Activated effector memory CD4-positive, alpha-beta T cell treated with anti-CD3 and anti-CD28 coated beads, Interleukin-2, amount 50 U/mL, for 16 hours (primary cell): Measurements from ENCODE around the gene PHACTR3.

ENCODE experiments used
- DNase-seq: peaks from one replicate; pipeline ENCODE4 v3.0.0-alpha.2; 2020

The PHACTR3 gene

DNA sequence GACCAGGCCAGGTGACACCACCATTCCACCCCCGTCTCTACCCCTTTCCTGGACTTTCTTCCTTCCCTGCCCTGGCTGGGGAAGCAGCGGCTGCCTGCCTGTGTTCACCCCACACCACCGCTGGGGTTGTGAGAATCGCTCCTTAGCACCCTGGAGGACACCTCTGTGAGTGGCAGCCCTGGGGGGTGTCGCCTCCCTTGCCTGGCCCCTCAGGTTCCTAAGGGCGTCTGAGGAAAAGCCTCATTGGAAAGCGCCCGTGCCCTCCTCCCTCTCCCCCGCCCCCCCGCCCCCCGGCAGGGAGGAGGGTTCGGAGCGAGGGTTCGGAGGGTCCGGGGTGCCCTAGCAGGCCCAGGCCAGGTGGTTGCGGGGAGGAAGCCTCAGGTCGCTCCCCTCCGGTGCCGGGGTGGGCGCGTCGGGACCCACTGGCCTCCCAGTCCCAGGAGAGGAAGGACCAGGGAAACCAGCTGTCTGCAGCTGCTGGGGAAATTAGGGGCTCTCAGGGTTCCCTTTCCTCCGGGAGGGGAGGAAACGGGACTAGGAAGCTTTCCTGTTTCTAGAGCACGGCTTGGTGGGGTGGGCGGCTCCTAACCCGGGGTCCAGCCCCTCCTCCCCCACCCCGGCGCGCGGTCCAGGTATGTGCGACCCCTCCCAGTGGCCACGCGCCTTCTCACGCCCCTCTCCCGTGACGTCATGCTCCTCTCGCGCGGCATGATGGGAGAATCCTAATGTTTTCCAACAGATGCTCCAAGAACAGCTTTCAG is at the start of gene PHACTR3:
Gene PHACTR3, plus strand, starts transcription at position 760 of the 761 bp plus-strand sequence. CDS start 475 bp downstream, outside the sequence.
- no peak for DNase-seq

DNA sequence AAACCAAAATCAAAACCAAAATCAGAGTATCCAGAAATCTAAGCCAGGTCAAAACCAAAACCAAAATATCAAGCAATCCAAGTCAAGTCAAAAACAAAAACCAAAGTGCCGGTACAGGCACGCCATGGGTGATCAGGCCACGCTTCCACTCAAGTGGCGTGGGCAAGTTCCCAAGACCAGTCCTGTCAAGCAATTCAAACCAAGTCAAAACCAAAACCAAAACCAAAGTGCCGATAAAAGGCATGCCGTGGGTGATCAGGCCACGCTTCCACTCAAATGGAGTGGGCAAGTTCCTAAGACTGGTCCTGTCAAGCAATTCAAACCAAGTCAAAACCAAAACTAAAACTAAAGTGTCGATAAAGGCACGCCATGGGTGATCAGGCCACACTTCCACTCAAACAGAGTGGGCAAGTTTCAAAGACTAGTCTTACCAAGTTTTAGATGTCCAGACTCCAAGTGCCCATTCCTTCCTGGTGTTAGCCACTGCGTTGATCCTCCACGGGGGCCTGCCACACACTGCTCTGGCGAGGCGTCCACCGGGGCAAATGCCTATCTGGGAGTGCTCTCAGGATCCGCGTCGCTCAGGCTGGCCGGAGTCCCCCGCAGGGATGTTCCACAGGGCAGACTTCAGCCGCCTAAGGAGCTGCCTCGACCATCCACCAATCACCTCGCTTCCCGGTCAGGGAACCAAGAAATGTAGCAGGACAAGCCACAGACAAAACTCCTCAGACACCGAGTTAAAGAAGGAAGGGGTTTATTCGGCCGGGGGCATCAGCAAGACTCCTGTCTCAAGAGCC is 46.4 kb upstream of the PHACTR3 start:
- peak; percentile 54 for DNase-seq

DNA sequence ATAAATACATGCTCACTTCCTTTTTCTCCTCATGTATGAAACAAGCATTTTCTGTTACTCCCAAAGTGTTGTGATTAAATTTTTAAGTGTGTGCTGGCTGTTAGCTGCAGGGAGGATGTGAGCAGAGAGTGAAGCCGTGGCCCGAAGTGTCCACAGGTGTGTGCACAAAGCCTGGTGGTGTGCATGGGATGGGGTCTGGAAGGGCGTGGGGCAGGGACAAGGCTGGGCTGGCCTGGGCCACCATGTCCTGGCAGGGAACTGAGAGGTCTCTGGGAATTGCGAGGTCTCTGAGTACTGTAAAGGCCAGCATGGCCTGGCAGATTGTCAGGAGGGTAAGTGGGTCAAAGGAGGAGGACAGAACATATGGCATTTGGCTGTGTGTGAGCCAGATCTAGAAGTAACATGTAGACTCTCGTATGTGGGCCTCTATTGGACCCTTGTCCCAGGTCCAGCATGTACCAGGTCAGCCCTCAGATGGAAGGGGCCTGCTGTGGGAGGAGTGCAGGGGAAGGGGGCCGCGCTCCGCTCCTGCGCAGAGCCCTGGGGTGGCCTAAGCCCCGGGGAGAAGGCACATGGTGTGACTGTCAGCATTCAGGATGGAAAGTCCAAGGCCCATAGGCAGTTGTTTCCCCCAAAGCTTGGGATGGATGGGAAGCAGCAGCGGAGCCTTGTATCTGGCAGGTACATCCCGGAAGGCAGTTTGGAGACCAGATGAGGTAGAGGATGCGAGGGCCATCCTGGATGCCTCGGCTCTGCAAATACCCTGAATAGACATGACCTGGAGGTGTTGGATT is 45.1 kb upstream of the PHACTR3 start:
- no peak for DNase-seq

DNA sequence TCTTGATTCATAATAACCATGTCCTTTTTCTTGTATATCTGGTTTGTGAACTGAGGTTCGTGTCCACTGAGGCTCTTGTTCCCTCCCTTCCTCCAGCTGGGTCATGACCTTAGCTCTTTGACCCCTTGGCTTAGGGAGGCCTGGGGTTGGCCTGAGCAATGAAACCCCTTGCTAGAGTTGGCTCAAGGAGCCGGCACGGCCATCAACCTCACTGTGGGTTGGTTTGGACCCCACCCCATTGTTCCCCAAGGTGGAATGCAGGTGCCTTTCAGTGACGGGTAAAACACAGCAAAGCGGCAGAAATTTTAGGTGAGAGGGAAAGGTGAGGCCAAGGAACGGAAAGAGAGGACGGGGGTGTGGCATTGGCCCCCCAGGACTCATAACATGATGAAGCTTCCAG is 44.5 kb upstream of the PHACTR3 start:
- no peak for DNase-seq

DNA sequence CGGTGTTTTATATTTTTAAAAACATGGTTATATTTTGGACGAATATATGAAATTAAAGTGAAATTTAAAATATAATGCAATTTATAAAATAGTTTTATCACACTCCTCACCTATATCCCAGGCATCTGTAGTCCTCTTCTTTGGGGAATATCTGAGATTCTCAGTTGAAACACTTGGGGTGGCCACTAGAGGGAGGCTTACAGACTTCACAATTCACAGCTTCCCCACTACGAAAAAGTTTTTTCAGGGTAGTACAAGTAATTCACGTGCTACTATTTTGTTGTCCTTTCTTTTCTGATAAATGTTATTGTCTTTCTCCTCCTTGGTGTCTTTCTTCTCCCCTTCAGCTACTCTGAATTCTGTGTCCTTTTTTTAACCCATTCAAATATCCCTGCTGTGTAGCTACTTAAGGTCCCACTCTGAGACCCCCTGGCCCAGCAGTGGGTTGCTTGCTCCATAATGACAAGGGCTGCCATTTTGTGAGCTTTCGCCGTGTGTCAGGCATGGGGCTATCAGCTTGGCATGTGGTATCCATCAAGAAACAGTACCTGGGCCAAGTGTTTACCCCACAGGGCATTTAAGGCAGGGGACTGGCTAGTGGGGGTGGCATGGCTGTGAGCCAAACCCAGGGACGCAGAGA is 43.6 kb upstream of the PHACTR3 start:
- DNase-seq, result peak; percentile 58

DNA sequence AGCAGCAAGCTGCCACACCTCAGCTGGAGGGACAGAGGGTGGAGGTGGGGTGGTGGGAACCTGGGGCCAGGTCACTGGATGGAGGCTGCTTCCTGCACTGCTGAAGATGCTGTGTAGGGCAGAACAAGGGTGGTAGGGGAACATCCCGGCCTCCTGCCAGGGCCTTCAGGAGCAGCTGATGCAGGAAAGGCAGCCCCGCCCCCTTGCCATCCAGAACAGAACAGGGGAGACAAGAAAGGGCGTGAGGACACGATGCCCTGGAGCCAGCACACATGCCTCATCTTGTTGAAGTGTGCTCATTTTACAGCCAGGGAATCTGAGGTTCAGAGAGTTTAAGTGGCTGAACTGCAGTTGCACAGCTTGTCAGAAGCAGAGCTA is 43.1 kb upstream of the PHACTR3 start:
- DNase-seq, result no peak

DNA sequence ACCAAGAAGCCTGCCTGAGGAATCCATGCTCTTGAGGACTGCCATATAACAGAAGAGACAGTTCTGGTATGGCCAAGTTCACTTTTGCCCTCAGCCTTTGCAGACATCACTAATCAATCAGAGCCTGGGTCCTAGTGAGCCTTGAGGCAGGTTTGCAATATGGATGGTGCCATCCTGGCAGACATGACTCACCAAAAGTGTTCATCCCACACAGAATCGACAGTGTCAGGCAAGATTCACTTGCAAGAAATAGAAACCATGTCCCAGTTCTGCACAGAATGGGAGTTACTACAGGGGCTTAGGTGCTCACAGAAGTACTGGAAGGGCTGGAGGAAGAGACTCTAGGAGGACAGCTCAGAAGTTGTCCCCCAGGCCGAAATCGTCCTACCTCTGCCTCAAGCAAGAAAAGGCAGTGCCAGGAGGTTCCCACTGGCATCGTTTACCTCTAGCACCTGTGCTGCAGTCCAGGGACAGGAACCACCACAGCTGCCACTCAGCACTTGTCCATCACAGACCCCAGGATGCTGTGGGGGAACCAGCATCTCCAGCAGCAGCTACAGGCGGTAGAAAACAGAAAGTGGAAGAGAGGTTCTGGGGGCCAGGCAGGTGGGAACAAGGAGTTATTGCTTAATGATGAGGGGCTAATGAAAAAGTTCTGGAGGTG is 42.6 kb upstream of the PHACTR3 start:
- no peak for DNase-seq

DNA sequence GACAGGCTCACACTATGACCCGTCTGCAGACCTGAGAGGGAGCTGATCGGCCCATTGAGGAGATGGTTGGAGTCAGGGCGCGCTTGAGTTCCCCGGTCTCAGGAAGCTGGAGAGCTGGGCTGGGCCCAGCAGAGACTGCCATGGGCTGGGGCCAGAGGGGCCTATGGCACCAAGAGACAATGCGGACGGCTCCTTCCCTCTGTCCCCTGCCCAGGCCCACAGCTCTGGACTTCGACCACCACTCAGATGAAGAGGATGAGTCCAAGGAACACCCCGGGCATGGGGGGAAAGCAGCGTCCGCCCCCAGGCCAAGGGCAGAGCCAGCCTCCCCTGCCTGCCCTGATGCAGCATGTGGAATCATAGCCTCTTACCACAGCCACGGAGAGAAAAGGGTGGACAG is 40.2 kb upstream of the PHACTR3 start:
- peak; percentile 42 for DNase-seq

DNA sequence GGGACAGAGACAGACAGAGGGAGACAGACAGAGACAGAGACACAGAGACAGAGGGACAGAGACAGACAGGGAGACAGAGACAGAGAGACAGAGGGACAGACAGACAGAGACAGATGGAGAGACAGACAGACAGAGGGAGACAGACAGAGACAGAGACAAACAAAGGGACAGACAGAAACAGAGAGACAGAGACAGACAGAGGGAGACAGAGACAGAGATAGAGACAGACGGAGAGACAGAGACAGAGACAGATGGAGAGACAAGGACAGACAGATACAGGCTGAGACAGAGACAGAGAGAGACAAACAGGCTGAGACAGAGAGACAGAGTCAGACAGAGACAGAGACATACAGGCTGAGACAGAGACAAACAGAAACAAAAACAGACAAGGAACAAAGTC is 39.4 kb upstream of the PHACTR3 start:
- DNase-seq, result no peak

DNA sequence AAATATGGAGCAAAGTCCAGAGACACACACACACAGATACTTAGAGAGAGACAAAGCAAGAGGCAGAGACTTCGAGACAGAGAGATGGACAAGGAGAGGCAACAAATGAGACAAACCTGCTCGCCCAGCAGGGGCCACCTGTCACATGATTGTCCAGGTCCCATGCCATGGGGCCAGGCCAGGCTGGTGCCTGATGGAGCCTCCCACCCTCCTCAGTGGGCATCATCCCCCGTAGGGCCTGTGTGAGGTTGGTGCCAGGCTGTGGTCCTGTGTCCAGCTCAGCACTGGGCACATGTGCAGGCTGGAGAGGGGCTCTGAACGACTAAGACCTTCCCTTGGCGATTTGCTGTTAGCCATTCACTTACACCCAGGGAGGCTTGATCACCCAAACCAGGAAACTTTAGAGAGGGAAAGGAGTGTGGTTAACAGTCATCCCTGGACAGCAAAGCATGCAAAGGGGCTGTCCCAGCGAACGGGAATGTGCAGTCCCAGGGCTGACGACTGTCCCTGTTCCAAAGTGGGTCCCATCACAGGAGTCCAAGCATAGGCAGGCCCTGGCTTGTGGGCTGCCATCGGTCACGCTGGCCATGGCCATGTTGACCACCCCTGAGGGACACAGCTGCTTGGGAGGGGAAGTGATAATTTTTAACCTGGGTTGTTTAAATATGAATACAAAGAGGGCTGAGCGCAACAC is 38.4 kb upstream of the PHACTR3 start:
- peak; percentile 60 for DNase-seq

DNA sequence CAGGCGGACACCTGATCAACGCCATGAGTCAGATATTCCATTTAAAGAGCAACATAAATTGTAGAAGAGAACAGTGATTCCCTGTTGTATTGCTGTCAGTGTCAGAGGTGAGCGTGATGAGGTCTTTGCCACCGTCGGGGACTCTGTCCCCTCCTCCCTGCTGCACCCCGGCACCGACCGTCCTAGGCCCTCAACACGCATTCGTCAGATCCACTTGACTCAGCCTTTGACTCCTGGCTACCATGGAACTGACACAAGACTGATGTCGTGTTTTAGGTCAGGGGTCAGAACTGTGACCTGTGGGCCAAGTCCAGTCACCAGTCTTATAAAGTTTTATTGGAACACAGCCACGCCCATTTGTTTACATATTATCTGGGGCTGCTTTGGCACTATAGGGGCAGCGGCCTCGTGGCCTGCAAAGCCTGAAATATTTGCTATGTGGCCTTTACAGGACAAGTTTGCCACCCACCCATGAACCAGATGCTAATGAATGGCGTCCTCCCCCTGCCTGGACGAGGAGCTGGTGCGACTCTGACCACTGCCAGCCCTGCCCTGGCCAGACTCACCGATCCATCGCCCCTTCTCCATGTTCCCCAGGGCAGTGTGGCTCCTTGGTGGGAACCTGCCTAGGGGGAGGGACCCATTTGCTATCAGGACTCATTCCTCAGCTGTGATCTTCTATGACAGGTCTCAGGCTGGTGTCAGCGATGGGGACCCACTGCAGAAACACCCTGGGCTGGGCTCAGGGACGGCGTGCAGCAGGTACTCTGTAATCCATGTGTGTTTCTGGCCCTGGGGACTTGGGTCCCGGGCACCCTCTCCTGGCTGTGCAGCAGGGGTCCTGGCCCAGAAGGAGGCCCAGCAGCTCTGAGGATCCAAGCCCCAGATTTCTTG is 37.5 kb upstream of the PHACTR3 start:
- no peak for DNase-seq

DNA sequence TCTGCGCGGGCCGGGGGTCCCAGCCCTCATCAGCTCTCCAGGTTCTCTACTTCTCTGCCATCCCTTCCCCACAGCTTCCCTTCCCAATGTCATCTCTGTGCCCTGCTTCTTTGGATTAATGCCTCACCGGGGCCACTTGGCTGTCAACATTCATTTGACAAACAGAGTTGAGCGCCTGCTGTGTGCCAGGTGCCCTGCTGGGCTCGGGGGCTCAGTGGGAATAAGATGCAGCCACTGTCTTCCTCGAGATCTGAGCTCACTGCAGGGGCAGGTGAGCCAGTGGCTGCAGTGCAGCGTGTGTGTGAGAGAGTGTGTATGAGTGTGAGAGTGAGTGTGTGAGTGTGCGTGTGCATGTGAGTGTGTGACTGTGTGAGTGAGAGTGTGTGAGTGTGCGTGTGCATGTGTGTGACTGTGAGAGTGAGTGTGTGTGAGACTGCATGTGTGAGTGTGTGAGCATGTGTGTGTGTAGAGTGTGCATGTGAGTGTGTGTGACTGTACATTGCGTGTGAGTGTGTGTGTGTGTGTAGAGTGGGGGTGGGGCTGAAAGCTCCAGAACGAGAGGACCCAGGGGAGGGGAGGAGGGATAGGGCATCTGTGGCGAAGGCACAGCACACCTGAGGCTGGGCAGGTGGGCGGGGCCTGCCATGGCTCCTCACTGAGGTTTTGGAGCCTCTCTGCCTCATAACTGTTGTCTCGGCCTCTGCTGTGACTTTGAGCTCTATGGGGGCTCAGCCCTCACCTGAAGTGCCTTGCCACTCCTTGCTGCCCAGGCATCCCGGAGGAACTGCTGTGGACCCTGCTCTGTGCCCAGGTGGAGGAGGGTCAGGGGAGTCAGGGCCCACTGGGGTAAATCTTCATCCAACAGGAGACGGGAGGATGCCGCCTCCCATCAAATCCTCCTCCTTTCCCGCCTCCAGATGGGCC is 36.5 kb upstream of the PHACTR3 start:
- no peak for DNase-seq

DNA sequence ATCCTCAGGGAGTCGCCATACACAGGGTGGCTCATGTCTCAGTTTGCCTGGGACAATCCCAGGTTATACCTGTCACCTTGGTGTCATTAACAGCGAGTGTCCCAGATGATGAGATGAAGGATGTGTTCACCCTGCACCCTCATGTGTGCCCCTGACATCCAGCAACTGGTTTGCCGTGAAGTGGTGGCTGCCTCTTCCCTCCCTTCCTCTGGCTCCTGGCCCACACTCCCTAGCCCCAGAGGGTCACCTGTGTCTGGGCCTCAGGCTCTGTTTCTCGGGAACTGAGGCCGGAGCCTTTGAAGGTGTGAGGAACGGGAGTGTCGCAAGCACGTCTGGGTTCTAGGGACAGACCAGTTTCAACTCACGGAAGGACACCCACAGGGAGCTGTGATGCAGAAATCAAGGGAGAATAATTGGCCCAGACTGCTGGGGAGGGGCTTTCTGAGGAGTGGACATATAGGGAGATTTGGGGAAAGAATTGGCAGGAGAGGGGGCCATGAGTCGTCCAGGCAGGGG is 35.8 kb upstream of the PHACTR3 start:
- no peak for DNase-seq

DNA sequence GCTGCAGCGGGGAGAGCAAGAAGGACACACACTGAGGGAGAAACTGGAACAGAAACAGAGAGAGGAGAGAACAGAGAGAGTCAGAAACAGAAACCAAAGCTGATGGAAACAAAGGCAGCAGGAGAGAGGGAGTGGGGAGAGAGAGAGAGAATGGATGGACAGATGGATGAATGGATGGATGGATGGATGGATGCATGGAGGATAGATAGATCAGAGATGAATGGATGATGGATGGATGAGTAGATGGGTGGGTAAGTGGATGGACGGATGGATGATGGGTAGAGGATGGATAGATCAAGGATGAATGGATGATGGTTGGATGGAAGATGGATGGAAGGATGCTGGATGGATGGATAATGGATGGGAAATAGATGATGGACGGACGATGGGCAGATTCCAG is 35.0 kb upstream of the PHACTR3 start:
- no peak for DNase-seq

DNA sequence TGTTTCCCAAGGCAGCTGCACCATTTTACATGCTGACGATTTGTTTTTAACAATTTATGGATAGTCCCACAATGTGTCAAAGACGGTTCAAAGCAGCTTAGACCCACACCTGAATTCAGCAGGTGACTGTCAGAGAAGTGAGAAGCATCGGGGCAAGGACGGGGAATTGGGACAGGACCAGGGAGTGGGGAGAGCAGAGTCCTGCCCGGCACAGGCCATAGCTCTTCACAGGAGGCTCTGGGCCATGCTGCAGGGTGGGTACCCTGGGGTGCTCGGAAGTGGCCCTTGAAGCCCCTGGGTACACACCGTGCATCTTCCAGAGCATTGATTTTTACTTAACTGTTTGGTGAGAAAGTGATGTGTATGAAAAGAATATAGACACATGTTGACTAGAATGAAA is 33.2 kb upstream of the PHACTR3 start:
- peak; percentile 37 for DNase-seq

DNA sequence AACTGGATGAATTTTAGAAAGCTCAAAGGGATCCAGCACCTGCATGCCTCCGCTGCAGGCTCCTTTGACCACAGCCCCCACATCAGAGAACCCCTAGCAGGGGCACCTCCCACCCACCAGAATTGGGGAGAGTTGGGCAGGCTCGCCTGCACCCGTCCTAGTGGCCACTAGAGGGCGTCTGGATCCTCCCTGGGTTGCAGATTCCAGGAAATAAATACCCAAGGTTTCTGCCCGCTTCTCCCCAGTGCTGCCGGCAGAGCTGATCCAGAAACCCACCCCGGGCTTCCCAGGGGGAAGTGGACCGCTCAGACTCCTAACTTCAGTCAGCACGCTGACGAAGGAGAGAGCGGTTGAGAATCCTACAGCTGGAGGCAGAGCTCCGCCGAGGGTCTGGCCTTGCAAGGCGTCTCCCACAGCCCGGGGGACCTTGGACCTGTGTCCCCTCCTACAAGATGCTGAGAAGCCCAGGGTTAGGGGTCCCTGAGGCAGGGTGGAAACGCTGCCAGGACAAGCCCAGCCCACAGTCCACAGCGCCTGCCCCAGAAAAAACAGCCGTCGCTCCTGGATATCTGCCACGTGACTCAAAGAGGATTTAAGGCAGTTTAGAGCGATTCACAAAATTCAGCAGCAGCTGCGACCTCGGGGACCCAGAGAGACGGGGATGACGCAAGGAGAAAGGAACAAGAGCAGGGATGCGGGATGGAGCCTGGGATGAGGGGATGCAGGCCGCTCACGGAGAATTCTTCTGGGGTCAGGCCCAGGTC is 32.6 kb upstream of the PHACTR3 start:
- DNase-seq, result peak; percentile 85

DNA sequence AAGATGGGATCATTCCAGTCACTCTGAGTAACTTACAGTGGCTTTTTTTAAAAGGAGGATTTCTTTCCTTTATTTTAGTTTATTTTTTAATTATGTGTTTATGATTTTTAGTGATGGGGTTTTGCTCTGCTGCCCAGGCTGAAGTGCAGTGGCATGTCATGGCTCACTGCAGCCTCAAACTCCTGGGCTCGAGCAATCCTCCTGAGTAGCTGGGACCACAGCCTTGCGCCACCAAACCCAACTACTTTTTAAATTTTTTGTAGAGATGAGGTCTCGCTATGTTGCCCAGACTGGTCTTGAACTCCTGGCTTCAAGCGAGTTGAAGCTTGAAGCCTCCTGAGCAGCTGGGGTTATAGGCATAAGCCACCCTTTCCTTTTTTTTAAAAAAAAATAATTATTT is 31.8 kb upstream of the PHACTR3 start:
- no peak for DNase-seq

DNA sequence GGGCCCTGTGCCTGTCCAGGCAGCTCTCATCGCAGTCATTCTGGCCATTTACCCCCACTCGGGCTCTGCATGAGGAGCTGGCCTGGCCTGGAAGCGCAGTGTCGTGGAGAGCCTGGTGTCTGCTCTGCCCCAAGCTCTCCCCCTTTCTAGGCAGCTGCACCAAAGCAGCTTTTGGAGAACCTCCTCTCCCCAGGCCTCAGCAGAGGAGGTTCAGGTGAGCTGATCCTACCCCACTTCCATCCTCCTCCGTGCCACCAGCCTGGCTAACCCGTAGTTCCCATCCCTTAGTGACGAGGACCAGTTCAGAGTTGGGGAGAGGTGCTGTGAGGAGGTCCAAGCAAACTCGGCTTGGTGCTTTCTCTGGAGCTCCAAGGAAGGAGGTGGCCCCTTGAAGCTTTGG is 30.5 kb upstream of the PHACTR3 start:
- DNase-seq, result no peak

DNA sequence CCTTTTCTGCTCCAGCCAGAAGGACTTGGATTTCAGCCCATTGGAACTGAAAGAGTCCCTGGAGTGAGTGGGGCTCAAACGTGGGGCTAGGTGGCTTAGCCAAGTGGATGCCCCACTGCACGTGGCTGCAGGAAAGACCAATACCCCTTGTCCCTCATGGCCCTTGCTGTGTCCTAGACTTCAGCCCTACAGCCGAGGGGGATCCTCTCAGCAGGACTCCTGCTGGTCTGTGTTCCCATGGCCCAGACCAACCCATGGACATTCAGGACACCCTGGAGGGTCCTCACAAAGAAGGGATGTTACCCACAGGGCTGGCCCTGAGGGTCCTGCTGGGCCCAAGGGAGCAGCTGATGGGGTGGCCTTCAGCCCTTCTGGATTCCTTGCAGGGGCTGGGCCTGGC is 30.0 kb upstream of the PHACTR3 start:
- peak; percentile 53 for DNase-seq
